ENCODE data around the gene AQP6. TPM values are rescaled to one million over a fixed set of nuclear protein-coding genes. Genes with fewer than 3 reads are reported as not detected.

Gene AQP6
- total and polyA plus RNA-seq, 10 of the 15 experiments (the other 5 are each of a cell fraction or from before 2014, with no cell fraction given) = not detected

DNA sequence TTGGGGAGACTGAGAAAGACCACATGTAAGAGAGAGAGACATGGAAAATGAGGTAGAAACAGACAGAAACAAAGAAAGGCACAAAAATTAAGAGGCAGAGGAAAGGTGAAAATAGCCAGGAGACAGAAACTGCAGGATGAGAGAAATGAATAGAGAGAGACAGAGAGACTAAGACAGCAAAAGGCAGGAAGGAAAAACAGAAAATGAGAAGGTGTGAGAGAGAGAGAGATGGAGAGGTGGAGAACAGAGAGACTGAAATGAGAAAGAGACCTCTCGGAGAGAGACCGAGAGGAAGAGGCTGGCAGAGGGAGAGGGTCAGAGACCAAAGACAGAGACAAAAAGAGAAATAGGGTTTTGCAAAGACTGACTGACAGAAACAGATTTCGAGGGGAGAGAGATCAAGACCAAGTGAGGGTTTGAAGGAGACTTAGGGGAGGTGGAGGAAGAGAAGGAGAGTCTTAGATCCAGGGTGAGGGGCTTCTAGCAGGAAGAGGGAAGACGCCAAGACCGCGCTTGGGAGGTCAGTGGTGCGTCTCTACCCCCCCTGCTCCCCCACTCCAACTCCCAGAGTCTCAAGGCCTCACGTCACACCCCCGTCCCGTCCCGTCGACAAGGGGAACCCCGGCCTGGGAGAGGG is 12.2 kb upstream of the AQP6 start (continued):
- TF ChIP-seq, protein P1, sequence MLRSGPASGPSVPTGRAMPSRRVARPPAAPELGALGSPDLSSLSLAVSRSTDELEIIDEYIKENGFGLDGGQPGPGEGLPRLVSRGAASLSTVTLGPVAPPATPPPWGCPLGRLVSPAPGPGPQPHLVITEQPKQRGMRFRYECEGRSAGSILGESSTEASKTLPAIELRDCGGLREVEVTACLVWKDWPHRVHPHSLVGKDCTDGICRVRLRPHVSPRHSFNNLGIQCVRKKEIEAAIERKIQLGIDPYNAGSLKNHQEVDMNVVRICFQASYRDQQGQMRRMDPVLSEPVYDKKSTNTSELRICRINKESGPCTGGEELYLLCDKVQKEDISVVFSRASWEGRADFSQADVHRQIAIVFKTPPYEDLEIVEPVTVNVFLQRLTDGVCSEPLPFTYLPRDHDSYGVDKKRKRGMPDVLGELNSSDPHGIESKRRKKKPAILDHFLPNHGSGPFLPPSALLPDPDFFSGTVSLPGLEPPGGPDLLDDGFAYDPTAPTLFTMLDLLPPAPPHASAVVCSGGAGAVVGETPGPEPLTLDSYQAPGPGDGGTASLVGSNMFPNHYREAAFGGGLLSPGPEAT (IDR thresholded peaks at IDR 0.05; ENCODE audit: low read depth) = no peak

DNA sequence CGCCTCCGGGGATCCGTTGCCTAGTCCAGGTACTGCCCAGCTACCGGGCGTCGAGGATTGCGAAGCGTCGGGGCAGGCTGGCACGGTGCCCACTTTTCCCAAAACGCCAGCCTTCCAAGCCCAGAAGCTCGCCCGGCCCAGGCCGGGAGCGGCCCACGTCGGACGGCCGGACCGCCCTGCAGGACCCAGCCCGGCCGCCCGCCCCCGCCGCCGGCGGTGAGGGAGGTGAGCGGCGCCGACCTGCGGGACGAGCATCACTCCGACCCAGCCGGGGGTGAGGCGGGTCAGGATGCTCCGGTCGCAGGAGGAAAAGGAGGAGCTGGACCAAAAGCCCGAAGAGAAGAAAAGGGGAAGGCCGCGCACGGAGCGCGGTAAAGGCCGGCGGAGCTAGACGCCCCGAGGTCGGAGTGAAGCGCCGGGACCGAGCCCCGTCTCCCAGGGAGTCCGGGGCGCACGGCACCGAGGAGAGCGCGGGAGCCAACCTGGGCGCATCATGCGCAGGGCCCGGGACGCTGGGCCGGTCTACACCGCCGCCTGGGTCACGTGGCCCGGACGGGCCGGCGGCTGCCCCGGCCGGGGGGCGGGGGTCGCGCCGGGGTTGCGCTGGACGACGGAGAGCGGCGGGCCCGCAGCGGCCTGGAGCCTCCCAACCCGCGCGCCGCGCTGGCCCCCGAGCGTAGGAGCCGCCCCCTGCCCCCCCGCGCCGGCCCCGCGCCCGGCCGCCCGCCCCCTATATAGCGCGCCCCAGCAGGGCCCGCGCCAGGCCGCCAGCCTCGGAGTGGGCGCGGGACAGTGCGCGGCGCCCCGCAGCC is 11.4 kb upstream of the AQP6 start, which contains the start of gene AQP5:
AQP5 (plus strand) TSS at position 762 of the 812 bp plus-strand sequence. CDS start 146 bp downstream, outside the sequence.
- Histone ChIP-seq H3K4me3 (no peak within 1 kb of the TSS), H3K4me2 (ENCODE audit: control insufficient read depth, insufficient read depth) (no peak within 1 kb of the TSS; the same call in 1 of the 2 replicates), H3K79me2 (ENCODE audit: control insufficient read depth, insufficient read depth, low read length) (no peaks in the 10 kb centered on the region), H4K20me1 (ENCODE audit: control insufficient read depth, insufficient read depth) (no peaks in the 10 kb centered on the region), H3K9me3 (replicated peaks; ENCODE audit: control insufficient read depth, insufficient read depth, low read length) (no peaks in the 10 kb centered on the region; the same call in 2 of the 3 replicates), H3K27me3 (replicated peaks in 1 of 2; ENCODE audit: control insufficient read depth in 2 of 2, insufficient read depth in 2 of 2, low read length in 1 of 2) (peaks cover 6 to 31% of the 10 kb centered on the region in 2 experiments), H3K4me1 (ENCODE audit: control insufficient read depth, insufficient read depth, low read length) (no peaks in the 10 kb centered on the region), H2AFZ (ENCODE audit: control insufficient read depth, low read depth, low read length) (no peak within 1 kb of the TSS), H3K36me3 (ENCODE audit: control insufficient read depth in 2 of 2, insufficient read depth in 2 of 2, low read length in 1 of 2) (no peaks in the 10 kb centered on the region), H3K9ac (ENCODE audit: control insufficient read depth, insufficient read depth, low read length) (no peak within 1 kb of the TSS), H3K27ac (ENCODE audit: control insufficient read depth, insufficient read depth) (no peak within 1 kb of the TSS)
- BruUV-seq (replicated peaks) = no TSS peak
- DNase-seq (ENCODE audit: low read depth, low spot score) (no peak), FAIRE-seq (no peak), ATAC-seq (no peak)
- intact Hi-C loops (cut with micrococcal nuclease; ENCODE audit: unreplicated experiment) = no loop called here
- ChIA-PET SMC1A (ENCODE audit: uncharacterized antibody, unreplicated experiment) (no interaction called here), POLR2A (no interaction called here), CTCF (interaction anchor here (3.0 kb wide), 1 partner anchor 16 kb away, joined by 9 read pairs; no protein-coding TSS in a partner anchor), RAD21 (ENCODE audit: unreplicated experiment) (no interaction called here)
- in situ Hi-C loops (cut with MboI) = no loop called here
- WGBS (ENCODE audit: insufficient coverage, insufficient replicate concordance, low lambda C conversion rate, missing lambda C conversion rate) = 29% methylated on average over 47 of the region's 111 CpGs
- TF ChIP-seq, protein P2, sequence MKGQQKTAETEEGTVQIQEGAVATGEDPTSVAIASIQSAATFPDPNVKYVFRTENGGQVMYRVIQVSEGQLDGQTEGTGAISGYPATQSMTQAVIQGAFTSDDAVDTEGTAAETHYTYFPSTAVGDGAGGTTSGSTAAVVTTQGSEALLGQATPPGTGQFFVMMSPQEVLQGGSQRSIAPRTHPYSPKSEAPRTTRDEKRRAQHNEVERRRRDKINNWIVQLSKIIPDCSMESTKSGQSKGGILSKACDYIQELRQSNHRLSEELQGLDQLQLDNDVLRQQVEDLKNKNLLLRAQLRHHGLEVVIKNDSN (IDR thresholded peaks at IDR 0.05; ENCODE audit: borderline replicate concordance, extremely low read length, insufficient read depth, low read depth, low read length) = peak; percentile 18
- no peak for TF ChIP-seq EED (IDR thresholded peaks at IDR 0.05; ENCODE audit: low read depth)
- TF ChIP-seq, protein P1 (IDR thresholded peaks at IDR 0.05; ENCODE audit: low read depth) = no peak
- TF ChIP-seq SUZ12 (IDR thresholded peaks at IDR 0.05; ENCODE audit: unreplicated experiment) = peak; percentile 79
- no peak for TF ChIP-seq ETV6 (conservative IDR thresholded peaks at IDR 0.05 in 1 of 2, IDR thresholded peaks at IDR 0.05 in 1 of 2; ENCODE audit: borderline replicate concordance in 1 of 2, low read depth in 1 of 2)
- no peak for TF ChIP-seq HSF1 (IDR thresholded peaks at IDR 0.05; ENCODE audit: low read depth, low read length)
